RWPE2 (cell line): Measurements from ENCODE around the gene NANS.

ENCODE experiments used
- ATAC-seq: fragments of 200-7000 bp; cut with Tn5 transposase; 3 replicates; pipeline ENCODE4 v1.9.1; 2021; ENCODE audit warnings: low read depth
- DNase-seq: peaks from one replicate; pipeline ENCODE4 v3.0.0-alpha.2; 2020; ENCODE audit warnings: low spot score
- H3K27ac ChIP-seq: fragments of 450-650 bp; 2 replicates; pipeline ENCODE4 v1.5.1; 2017; ENCODE audit warnings: mild to moderate bottlenecking; ENCODE audit not compliant: poor library complexity, severe bottlenecking
- H3K27me3 ChIP-seq: fragments of 250-450 bp; sonication (Bioruptor Pico); 2 replicates; pipeline ENCODE4 v1.5.1; 2021; ENCODE audit warnings: mild to moderate bottlenecking, moderate library complexity; ENCODE audit not compliant: insufficient read depth, poor library complexity, severe bottlenecking
- H3K36me3 ChIP-seq: fragments of 250-450 bp; sonication (Bioruptor Pico); 2 replicates; pipeline ENCODE4 v1.5.1; 2020; ENCODE audit warnings: low read depth, mild to moderate bottlenecking, moderate library complexity
- H3K4me1 ChIP-seq: fragments of 250-450 bp; sonication (Bioruptor Pico); 2 replicates; pipeline ENCODE4 v1.5.1; 2021; ENCODE audit warnings: mild to moderate bottlenecking, moderate library complexity; ENCODE audit not compliant: insufficient read depth, poor library complexity, severe bottlenecking
- H3K4me3 ChIP-seq: fragments of 250-450 bp; sonication (Bioruptor Pico); 2 replicates; pipeline ENCODE4 v1.5.1; 2021; ENCODE audit warnings: mild to moderate bottlenecking, moderate library complexity; ENCODE audit not compliant: severe bottlenecking
- H3K9me3 ChIP-seq: fragments of 250-450 bp; sonication (Bioruptor Pico); 2 replicates; pipeline ENCODE4 v1.5.1; 2021; ENCODE audit warnings: mild to moderate bottlenecking, moderate library complexity; ENCODE audit not compliant: severe bottlenecking
- TF ChIP-seq, protein P1 (sequence below): fragments of 450-650 bp; IDR thresholded peaks from one replicate; pipeline ENCODE4 v1.5.1; 2017; ENCODE audit warnings: mild to moderate bottlenecking, moderate library complexity; ENCODE audit not compliant: poor library complexity, severe bottlenecking

NANS gene

DNA sequence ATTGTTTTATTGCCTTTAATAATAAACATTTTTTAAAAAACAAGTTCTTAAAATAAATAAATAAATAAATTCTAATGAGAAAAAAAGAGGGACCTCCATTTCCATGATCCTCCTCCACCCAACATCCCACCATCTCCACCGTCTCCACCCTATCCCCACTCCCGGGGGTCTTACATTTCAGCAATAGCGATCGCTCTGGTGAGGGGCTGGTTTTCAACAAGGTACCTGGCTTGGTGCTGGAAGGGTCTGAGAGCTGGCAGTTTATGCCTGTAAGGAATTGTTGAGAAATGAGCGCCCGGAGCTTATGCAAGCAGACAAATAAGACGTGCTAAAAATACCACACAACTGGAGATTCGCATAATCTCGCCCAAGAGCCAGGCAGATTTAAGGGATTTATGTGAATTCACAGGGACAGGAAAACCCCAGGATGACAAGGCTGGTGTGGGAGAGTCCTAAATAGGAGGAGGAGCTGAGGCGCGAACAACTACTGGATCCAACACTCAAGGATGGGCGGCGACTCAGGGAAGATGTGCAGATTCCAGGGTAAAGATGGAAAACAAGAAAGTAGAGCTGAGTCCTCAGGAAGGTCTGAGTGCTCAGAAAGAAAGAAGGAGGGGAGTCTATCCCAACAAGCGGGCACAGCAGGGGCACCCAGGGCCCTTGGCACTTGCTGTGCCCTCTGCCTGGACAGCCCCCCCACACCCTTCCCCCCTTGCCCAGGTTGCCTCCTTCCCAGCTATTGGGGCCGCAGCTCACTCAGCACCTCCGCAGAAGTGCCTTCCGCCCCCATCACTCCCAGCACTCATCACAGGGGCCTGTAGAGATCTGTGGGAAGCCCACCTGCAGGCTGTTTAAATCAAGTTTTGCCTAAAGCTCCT is 35.4 kb downstream of the NANS start:
- Histone ChIP-seq H3K27me3 (no peaks in the 10 kb centered on the region), H3K27ac (no peak overlapping the region), H3K4me1 (no peaks in the 10 kb centered on the region), H3K36me3 (peaks cover 16% of the 10 kb centered on the region), H3K9me3 (no peaks in the 10 kb centered on the region), H3K4me3 (no peak overlapping the region)
- no peak for ATAC-seq
- TF ChIP-seq, protein P1, sequence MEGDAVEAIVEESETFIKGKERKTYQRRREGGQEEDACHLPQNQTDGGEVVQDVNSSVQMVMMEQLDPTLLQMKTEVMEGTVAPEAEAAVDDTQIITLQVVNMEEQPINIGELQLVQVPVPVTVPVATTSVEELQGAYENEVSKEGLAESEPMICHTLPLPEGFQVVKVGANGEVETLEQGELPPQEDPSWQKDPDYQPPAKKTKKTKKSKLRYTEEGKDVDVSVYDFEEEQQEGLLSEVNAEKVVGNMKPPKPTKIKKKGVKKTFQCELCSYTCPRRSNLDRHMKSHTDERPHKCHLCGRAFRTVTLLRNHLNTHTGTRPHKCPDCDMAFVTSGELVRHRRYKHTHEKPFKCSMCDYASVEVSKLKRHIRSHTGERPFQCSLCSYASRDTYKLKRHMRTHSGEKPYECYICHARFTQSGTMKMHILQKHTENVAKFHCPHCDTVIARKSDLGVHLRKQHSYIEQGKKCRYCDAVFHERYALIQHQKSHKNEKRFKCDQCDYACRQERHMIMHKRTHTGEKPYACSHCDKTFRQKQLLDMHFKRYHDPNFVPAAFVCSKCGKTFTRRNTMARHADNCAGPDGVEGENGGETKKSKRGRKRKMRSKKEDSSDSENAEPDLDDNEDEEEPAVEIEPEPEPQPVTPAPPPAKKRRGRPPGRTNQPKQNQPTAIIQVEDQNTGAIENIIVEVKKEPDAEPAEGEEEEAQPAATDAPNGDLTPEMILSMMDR = no peak
- DNase-seq = no peak

DNA sequence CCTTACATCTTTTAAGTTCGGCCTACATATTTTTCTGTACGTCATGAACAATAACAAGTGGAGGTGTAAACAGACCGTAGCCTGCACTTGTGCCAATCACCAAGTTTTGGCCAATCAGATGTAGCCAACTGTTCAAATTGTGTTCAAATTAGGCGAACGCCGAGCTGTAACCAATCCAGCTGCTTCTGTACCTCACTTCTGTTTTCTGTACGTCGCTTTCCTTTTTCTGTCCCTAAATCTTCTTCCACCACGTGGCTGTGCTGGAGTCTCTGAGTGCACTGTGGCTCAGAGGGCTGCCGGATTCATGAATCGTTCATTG is 36.0 kb downstream of the NANS start:
- TF ChIP-seq, protein P1 = no peak
- H3K36me3 ChIP-seq = peaks cover 14% of the 10 kb centered on the region
- H3K27ac ChIP-seq = no peak overlapping the region
- ATAC-seq (no peak), DNase-seq (no peak)
- no peaks in the 10 kb centered on the region for H3K27me3 ChIP-seq
- H3K9me3 ChIP-seq = no peaks in the 10 kb centered on the region
- no peaks in the 10 kb centered on the region for H3K4me1 ChIP-seq
- no peak overlapping the region for H3K4me3 ChIP-seq

DNA sequence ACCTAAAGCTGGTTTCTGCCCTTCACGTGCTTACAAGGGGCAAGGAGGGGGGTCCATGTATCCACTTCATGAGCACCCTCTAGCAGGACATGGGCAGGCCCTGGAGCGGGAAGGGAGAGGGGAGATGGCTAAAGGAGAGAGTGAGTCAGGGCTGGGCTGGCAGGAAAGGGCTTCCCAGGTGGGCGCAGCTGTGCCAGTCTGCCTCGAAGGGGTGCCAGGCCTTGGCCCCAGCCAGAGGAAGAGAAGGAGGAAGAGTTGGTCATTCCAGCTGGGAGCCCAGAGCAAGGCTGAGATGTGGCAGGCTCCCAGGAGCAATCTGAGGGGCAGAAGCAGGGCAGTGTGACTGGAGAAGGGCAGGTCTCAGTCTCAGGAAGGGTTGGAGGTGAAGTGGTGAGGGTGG is 37.8 kb downstream of the NANS start:
- Histone ChIP-seq H3K27me3 (no peaks in the 10 kb centered on the region), H3K36me3 (peaks cover 22% of the 10 kb centered on the region), H3K9me3 (no peaks in the 10 kb centered on the region), H3K27ac (no peak overlapping the region), H3K4me1 (no peaks in the 10 kb centered on the region), H3K4me3 (no peak overlapping the region)
- no peak for ATAC-seq
- TF ChIP-seq, protein P1 = no peak
- no peak for DNase-seq

DNA sequence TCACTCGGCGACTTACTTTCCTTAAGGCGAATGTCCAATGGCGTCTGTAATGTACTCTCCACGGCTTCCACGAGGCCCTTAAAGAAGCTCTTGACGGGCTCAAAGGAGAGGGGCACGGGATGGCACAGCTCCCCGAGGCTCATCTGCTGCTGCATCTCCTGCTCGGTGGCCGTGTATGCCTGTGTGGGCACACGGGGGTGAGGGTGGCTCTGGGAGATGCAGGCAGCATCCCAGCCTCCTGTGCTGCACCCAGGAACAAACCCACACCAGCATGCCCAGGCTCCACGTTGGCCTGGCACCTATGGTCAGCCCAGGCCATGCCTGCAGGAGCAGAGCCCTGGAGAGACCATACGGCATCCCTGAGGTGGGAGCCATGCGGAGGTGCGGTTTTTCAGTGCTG is 38.3 kb downstream of the NANS start:
- DNase-seq = no peak
- no peaks in the 10 kb centered on the region for H3K9me3 ChIP-seq
- H3K4me3 ChIP-seq = no peak overlapping the region
- H3K27ac ChIP-seq = no peak overlapping the region
- TF ChIP-seq, protein P1 = no peak
- H3K36me3 ChIP-seq = peaks cover 28% of the 10 kb centered on the region
- no peaks in the 10 kb centered on the region for H3K4me1 ChIP-seq
- no peak for ATAC-seq
- no peaks in the 10 kb centered on the region for H3K27me3 ChIP-seq

DNA sequence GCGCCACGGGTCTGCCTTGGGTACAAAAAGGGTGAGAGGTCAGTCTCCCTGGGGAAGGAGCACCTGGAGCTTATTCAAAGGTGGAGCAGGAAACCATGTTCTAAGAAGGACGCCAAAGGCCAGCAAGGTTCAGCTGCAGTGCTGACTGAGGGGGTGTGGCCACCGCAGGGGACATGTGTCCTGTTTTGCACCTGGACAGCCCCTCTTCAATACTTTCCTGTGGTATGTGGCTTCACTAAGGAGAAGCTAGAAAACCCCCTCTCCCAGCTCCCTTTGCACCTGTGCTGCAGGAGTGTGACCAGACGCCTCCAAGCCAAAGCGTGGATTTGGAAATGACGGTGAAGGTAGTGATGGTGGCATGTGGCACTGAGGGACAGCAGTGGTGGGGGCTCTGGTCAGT is 38.9 kb downstream of the NANS start:
- Histone ChIP-seq H3K9me3 (no peaks in the 10 kb centered on the region), H3K27me3 (no peaks in the 10 kb centered on the region), H3K27ac (no peak overlapping the region), H3K4me3 (no peak overlapping the region), H3K36me3 (peaks cover 33% of the 10 kb centered on the region), H3K4me1 (no peaks in the 10 kb centered on the region)
- TF ChIP-seq, protein P1 = no peak
- ATAC-seq = no peak
- no peak for DNase-seq
